ENCODE data around the gene PHOSPHO1. TPM values are rescaled to one million over a fixed set of nuclear protein-coding genes. Genes with fewer than 3 reads are reported as not detected.

Gene PHOSPHO1
- total RNA-seq, 1 donor from 2014 or later: not detected

- DNase-seq (peak; percentile 53), ATAC-seq (ENCODE audit: low read depth) (peak; percentile 77)
- no peaks in the 10 kb centered on the region for H3K9me3 Mint-ChIP-seq
- TF ChIP-seq, protein P1, sequence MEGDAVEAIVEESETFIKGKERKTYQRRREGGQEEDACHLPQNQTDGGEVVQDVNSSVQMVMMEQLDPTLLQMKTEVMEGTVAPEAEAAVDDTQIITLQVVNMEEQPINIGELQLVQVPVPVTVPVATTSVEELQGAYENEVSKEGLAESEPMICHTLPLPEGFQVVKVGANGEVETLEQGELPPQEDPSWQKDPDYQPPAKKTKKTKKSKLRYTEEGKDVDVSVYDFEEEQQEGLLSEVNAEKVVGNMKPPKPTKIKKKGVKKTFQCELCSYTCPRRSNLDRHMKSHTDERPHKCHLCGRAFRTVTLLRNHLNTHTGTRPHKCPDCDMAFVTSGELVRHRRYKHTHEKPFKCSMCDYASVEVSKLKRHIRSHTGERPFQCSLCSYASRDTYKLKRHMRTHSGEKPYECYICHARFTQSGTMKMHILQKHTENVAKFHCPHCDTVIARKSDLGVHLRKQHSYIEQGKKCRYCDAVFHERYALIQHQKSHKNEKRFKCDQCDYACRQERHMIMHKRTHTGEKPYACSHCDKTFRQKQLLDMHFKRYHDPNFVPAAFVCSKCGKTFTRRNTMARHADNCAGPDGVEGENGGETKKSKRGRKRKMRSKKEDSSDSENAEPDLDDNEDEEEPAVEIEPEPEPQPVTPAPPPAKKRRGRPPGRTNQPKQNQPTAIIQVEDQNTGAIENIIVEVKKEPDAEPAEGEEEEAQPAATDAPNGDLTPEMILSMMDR (IDR thresholded peaks at IDR 0.05): no peak
- CTCF ChIA-PET: no interaction called here
- H3K27me3 Mint-ChIP-seq: peaks cover 9% of the 10 kb centered on the region
- H3K4me1 Mint-ChIP-seq: peaks cover 11% of the 10 kb centered on the region
- no peaks in the 10 kb centered on the region for H3K36me3 Mint-ChIP-seq (ENCODE audit: low read depth)
- H3K4me3 Mint-ChIP-seq: peak overlapping the region; percentile 83
- intact Hi-C loops (cut with micrococcal nuclease): loop anchor here (2.0 kb wide), 1 partner anchor 29 kb away; the partner anchor contains the start of gene PHOSPHO1
- H3K27ac Mint-ChIP-seq: no peak overlapping the region
- POLR2A ChIA-PET: interaction anchor here (1.4 kb wide), 1 partner anchor 67 kb away, joined by 6 read pairs; no protein-coding TSS in a partner anchor
Observed at GRCh38 chr17:49260011-49260816, 29.6 kb upstream of the PHOSPHO1 start.

DNA sequence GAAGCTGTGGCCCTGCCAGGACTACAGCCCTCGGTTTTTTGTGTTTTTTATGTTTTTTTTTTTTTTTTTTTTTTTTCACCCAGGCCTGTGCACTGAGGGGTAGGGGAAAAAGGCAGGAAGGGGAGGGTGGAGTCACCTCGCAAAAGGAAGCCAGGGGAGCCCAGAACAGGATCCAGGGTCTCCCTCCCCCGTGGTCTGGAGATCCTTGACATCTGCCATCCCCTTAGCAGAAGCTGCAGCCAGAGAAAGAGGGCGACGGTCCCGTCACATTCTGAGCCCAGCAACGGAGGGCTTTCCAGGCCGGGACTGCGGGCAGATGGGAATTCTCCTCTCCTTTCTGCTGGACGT lies 29.1 kb upstream of the PHOSPHO1 start:
- peaks cover 7% of the 10 kb centered on the region for H3K27me3 Mint-ChIP-seq
- POLR2A ChIA-PET: interaction anchor here (0.7 to 1.4 kb wide), 2 partner anchors 67 to 150 kb away, joined by 3 to 6 read pairs; no protein-coding TSS in a partner anchor
- TF ChIP-seq, protein P1 (IDR thresholded peaks at IDR 0.05): no peak
- CTCF ChIA-PET: no interaction called here
- no peak for DNase-seq
- ATAC-seq (ENCODE audit: low read depth): no peak
- H3K36me3 Mint-ChIP-seq (ENCODE audit: low read depth): no peaks in the 10 kb centered on the region
- peak overlapping the region; percentile 83 for H3K4me3 Mint-ChIP-seq
- H3K4me1 Mint-ChIP-seq: peaks cover 11% of the 10 kb centered on the region
- H3K27ac Mint-ChIP-seq: no peak overlapping the region
- no peaks in the 10 kb centered on the region for H3K9me3 Mint-ChIP-seq
- intact Hi-C loops (cut with micrococcal nuclease): loop anchor here (2.0 kb wide), 1 partner anchor 29 kb away; the partner anchor contains the start of gene PHOSPHO1

GRCh38 chr17:49258394-49258793 lies 27.8 kb upstream of the PHOSPHO1 start:
- ATAC-seq (ENCODE audit: low read depth) (no peak), DNase-seq (no peak)
- Mint-ChIP-seq H3K4me1 (peaks cover 11% of the 10 kb centered on the region), H3K27ac (no peak overlapping the region), H3K4me3 (no peak overlapping the region), H3K9me3 (no peaks in the 10 kb centered on the region), H3K27me3 (peaks cover 6% of the 10 kb centered on the region), H3K36me3 (ENCODE audit: low read depth) (no peaks in the 10 kb centered on the region)
- TF ChIP-seq, protein P1 (IDR thresholded peaks at IDR 0.05): no peak
- POLR2A ChIA-PET: no interaction called here
- intact Hi-C loops (cut with micrococcal nuclease): no loop called here
- CTCF ChIA-PET: interaction anchor here (0.7 kb wide), 1 partner anchor 33 kb away, joined by 3 read pairs; no protein-coding TSS in a partner anchor

DNA sequence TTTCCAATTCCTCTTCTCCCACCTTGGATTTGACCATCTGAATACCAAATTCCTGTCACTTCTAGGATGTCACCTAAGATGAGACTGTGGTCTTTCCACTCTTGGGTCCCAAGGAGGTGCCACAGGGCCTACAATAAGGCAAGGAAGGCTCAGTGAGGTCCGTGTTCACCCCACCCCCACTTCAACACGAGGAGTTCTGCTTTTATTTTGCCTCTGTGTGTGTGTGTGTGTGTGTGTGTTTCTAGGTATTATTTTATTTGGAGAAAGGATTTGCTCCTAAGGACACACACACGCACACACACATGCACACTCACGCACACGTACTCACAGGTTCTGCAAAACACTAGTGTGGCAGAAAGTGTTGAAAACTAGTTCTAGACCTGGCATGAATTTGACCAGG lies 24.5 kb upstream of the PHOSPHO1 start:
- Mint-ChIP-seq H3K9me3 (no peaks in the 10 kb centered on the region), H3K27me3 (peaks cover 6% of the 10 kb centered on the region), H3K4me1 (peaks cover 3% of the 10 kb centered on the region), H3K27ac (no peak overlapping the region), H3K36me3 (ENCODE audit: low read depth) (no peaks in the 10 kb centered on the region), H3K4me3 (no peak overlapping the region)
- TF ChIP-seq, protein P1 (IDR thresholded peaks at IDR 0.05): no peak
- POLR2A ChIA-PET: interaction anchor here (0.6 kb wide), 1 partner anchor 137 kb away, joined by 3 read pairs; no protein-coding TSS in a partner anchor
- intact Hi-C loops (cut with micrococcal nuclease): no loop called here
- ATAC-seq (ENCODE audit: low read depth) (no peak), DNase-seq (no peak)
- CTCF ChIA-PET: no interaction called here

DNA sequence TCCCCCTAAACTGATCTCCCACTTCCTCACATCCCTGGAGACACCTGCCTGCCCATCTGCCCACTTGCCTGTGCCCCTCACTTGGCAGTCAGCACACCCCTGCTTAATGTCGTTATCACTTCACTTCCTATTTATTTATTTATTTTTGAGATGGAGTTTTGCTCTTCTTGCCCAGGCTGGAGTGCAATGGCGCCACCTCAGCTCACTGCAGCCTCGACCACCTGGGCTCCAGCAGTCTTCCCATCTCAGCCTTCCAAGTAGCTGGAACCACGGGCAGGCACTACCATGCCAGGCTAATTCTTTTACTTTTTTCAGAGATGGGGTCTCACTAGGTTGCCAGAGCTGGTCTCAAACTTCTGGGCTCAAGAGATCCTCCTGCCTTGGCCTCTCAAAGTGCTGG lies 23.5 kb upstream of the PHOSPHO1 start:
- POLR2A ChIA-PET: no interaction called here
- DNase-seq (no peak), ATAC-seq (ENCODE audit: low read depth) (no peak)
- CTCF ChIA-PET: interaction anchor here (1.2 kb wide), 1 partner anchor 302 kb away, joined by 3 read pairs; no protein-coding TSS in a partner anchor
- Mint-ChIP-seq H3K9me3 (no peaks in the 10 kb centered on the region), H3K27ac (no peak overlapping the region), H3K4me1 (no peaks in the 10 kb centered on the region), H3K27me3 (peaks cover 13% of the 10 kb centered on the region), H3K36me3 (ENCODE audit: low read depth) (no peaks in the 10 kb centered on the region), H3K4me3 (no peak overlapping the region)
- intact Hi-C loops (cut with micrococcal nuclease): no loop called here
- TF ChIP-seq, protein P1 (IDR thresholded peaks at IDR 0.05): no peak
